Ovary (tissue), 3 donors: ENCODE measurements around the gene LRP2.

ENCODE experiments used
- CTCF ChIP-seq, 3 donors: fragments of 450-650 bp in 2 of 3; fragments of 200-600 bp in 1 of 3; IDR thresholded peaks; one replicate each; pipeline versions ENCODE4 v1.5.1 to v1.8.0; 2016 to 2022; ENCODE audit warnings: antibody characterized with exemption in 3 of 3, mild to moderate bottlenecking in 1 of 3
- EP300 ChIP-seq: sonication (generic); formaldehyde crosslinking; IDR thresholded peaks from one replicate; pipeline ENCODE4 v1.6.1; 2017; ENCODE audit warnings: antibody characterized with exemption
- donor health status: DM: no; HTN: no; CAD: no.

- no peak for TF ChIP-seq CTCF (IDR thresholded peaks at IDR 0.05)
- no peak for TF ChIP-seq EP300
Measured at GRCh38 chr2:169222665-169223064, 139.7 kb downstream of the LRP2 start.
